Activated B cell treated with CpG ODN at 0.5 μM for 24 hours (primary cell): Measurements from ENCODE around the gene MRNIP. TPM values are rescaled to one million over a fixed set of nuclear protein-coding genes. Genes with fewer than 3 reads are reported as not detected.
A peak's percentile ranks its signal among the peaks of the same experiment; 100 is the strongest.

Experiments
- ATAC-seq: fragments of 200-7000 bp; cut with Tn5 transposase; one replicate; pipeline ENCODE4 v1.10.0; 2021; ENCODE audit warnings: low read depth, mild to moderate bottlenecking, moderate library complexity
- CTCF ChIA-PET: fragments of 350-600 bp; sonication (Branson Sonifier 250); formaldehyde crosslinking; loops from one replicate; lab custom pipeline; 2021; ENCODE audit warnings: antibody characterized with exemption; lab: Charles Lee
- POLR2A ChIA-PET: fragments of 350-600 bp; sonication (Branson Sonifier 250); formaldehyde crosslinking; loops from one replicate; lab custom pipeline; 2021; ENCODE audit warnings: antibody characterized with exemption; lab: Charles Lee
- DNase-seq: peaks from one replicate; pipeline ENCODE4 v3.0.0; 2022
- H3K27ac Mint-ChIP-seq: one replicate; pipeline ENCODE4 v1.8.0; 2020; ENCODE audit warnings: mixed read lengths
- H3K27me3 Mint-ChIP-seq: one replicate; pipeline ENCODE4 v1.8.0; 2021; ENCODE audit warnings: mixed read lengths
- H3K36me3 Mint-ChIP-seq: one replicate; pipeline ENCODE4 v1.8.0; 2021; ENCODE audit warnings: low read depth, mixed read lengths
- H3K4me1 Mint-ChIP-seq: one replicate; pipeline ENCODE4 v1.8.0; 2021; ENCODE audit warnings: mixed read lengths
- H3K4me3 Mint-ChIP-seq: one replicate; pipeline ENCODE4 v1.8.0; 2020; ENCODE audit warnings: mild to moderate bottlenecking, mixed read lengths
- H3K9me3 Mint-ChIP-seq: one replicate; pipeline ENCODE4 v1.8.0; 2020; ENCODE audit warnings: mixed read lengths
- CTCF ChIP-seq: fragments of 200-600 bp; IDR thresholded peaks from one replicate; pipeline ENCODE4 v1.8.0; 2022; ENCODE audit warnings: antibody characterized with exemption, mild to moderate bottlenecking
- intact Hi-C: fragments of 100-400 bp; cut with micrococcal nuclease; formaldehyde crosslinking; loops from one replicate; pipeline ENCODE4 v1.15.1; 2024
- total RNA-seq: library from RNA; stranded (reverse); gene quantifications from 2 replicates; pipeline ENCODE4 v1.2.3, GENCODE V29; 2022

MRNIP gene
- total RNA-seq, 1 donor from 2014 or later = 70.0 TPM

DNA sequence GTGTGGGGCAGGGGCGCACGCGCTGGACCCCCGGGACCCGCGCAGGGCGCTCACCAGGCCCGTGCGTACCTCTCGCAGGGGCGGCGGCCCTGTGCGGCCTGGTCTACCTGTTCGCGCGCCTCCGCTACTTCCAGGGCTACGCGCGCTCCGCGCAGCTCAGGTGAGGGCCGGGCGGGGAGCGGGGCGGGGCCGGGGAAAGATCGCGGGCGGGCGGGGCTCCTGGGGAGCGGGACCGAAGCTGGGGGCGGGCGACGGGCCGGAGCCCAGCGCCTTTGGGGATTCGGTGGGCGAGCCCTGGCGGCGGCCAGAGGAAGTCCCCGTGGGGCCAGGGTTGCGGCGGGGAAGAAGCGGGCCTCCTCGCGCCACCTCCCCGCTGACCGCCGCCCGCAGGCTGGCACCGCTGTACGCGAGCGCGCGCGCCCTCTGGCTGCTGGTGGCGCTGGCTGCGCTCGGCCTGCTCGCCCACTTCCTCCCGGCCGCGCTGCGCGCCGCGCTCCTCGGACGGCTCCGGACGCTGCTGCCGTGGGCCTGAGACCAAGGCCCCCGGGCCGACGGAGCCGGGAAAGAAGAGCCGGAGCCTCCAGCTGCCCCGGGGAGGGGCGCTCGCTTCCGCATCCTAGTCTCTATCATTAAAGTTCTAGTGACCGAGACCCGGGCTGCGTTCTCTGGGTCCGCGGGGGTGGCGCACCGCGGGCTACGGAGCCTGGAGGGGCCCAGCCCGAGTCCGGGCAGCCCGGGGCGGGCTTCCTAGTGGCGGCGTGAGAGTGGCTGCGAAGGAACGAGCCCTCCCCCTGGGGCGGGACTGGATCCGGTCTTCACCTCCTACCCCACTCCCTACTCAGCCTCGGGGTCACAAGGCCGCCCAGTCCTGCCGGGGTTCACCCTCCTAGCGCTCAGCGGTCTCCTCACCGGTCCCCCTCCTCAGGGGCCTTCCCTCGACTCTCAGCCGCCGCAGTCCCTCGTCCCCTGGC lies 62.5 kb downstream of the MRNIP start:
- ChIA-PET CTCF (interaction anchor here (1.1 to 1.4 kb wide), 4 partner anchors 19 to 52 kb away, joined by 3 to 9 read pairs (median 3); no protein-coding TSS in a partner anchor), POLR2A (interaction anchor here (0.5 to 3.3 kb wide), 9 partner anchors 8 to 818 kb away, joined by 3 to 16 read pairs (median 5); partner anchors contain the start of genes MAML1 and SQSTM1)
- intact Hi-C loops = loop anchor here (1.0 to 10.0 kb wide), 6 partner anchors 33 to 276 kb away; partner anchors contain the start of genes CANX, HNRNPH1, MAML1 and RNF130
- peak; percentile 78 for ATAC-seq
- peak overlapping the region; percentile 64 for H3K4me3 Mint-ChIP-seq
- peaks cover 29% of the 10 kb centered on the region for H3K4me1 Mint-ChIP-seq
- H3K27ac Mint-ChIP-seq = peak overlapping the region; percentile 7
- TF ChIP-seq CTCF = peak; percentile 32
- no peaks in the 10 kb centered on the region for H3K27me3 Mint-ChIP-seq
- peaks cover 23% of the 10 kb centered on the region for H3K36me3 Mint-ChIP-seq
- DNase-seq = peak; percentile 78
- no peaks in the 10 kb centered on the region for H3K9me3 Mint-ChIP-seq

DNA sequence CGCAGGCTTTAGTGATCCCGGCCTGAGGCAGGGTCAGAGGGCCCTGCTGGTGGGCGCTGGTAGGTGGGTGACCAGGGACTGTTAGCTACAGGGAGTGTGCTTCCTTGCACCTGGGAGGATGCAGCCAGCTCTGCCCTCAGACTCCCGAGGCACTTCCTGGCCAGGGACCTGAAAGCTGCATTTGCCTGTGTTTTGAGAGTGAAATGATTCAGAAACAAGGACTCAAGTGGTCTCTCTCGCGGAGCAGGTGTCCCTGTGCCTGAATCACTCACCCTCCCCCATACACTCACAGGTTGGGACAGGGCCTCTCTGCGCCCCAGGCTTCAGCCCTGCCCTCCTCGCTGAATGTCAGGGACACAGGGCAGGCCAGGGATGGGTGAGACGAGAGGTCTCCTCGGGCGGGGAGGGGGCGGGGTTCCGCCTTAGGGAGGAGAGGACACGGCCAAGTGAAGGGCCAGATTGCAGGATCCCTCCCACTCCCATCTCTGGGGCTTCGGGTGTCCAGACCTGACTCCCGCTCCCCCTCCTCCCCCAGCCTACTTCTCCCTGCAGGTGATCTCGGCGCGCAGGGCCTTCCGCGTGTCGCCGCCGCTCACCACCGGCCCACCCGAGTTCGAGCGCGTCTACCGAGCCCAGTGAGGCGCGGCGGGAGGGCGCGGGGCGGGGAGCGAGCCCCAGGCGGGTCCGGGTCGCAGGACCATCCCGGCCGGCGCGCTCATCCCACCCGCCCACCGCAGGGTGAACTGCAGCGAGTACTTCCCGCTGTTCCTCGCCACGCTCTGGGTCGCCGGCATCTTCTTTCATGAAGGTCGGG lies 63.4 kb downstream of the MRNIP start:
- POLR2A ChIA-PET = interaction anchor here (0.6 to 3.3 kb wide), 8 partner anchors 9 to 170 kb away, joined by 3 to 16 read pairs (median 4); partner anchors contain the start of genes MAML1 and SQSTM1
- Mint-ChIP-seq H3K27me3 (no peaks in the 10 kb centered on the region), H3K36me3 (peaks cover 23% of the 10 kb centered on the region), H3K27ac (peak overlapping the region; percentile 12), H3K9me3 (no peaks in the 10 kb centered on the region), H3K4me1 (peaks cover 29% of the 10 kb centered on the region), H3K4me3 (peak overlapping the region; percentile 64)
- ATAC-seq (no peak), DNase-seq (no peak)
- no peak for TF ChIP-seq CTCF
- CTCF ChIA-PET = interaction anchor here (1.4 kb wide), 1 partner anchor 33 kb away, joined by 9 read pairs; no protein-coding TSS in a partner anchor
- intact Hi-C loops = loop anchor here (5.0 to 10.0 kb wide), 3 partner anchors 118 to 277 kb away; partner anchors contain the start of genes HNRNPH1 and RNF130

DNA sequence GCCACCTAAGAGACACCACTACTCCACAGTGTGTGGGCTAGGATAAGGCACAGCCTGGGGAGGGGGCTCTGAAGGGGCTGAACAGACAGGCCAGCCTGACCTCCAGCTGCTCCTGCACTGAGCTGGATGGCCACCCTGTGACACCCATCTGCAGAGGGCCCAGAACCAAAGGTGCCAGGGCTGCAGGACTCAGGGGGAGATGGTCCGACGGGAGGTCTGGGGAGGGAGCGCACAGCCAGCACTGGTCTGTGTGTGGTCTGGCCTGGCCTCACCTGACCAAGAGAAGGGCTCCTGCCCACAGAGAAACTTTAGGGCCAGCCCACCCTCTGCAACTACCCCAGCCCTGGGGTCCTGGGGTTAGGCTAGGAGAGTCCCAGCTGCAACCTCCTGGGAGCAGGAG lies 64.0 kb downstream of the MRNIP start:
- peaks cover 29% of the 10 kb centered on the region for H3K4me1 Mint-ChIP-seq
- H3K4me3 Mint-ChIP-seq = peak overlapping the region; percentile 64
- intact Hi-C loops = loop anchor here (10.0 kb wide), 1 partner anchor 170 kb away; the partner anchor contains the start of gene HNRNPH1

DNA sequence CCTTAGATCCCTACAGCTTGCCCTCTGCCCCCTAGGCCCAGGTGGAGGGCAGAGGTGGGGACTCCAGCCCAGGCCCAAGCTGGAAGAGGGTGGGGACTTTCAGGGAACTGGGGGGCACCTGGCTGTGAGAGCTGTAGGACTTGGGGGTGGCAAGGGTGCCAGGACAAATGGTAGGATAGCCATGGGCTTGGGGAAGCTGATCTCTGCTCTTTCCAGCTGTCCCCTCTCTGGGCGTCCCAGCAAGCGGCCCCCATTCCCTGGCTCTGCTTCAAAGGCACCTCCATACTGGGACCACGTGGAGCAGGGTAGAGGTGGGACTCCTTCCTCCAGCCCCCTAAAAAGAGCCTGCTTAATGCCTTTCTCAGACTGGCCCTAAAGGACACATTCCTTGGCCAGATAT lies 64.4 kb downstream of the MRNIP start:
- ChIA-PET POLR2A (interaction anchor here (0.5 to 3.3 kb wide), 7 partner anchors 25 to 171 kb away, joined by 3 to 14 read pairs (median 3); partner anchors contain the start of genes CANX, HNRNPH1, MAML1 and SQSTM1), CTCF (interaction anchor here (1.2 kb wide), 1 partner anchor 31 kb away, joined by 11 read pairs; no protein-coding TSS in a partner anchor)
- no peak for DNase-seq
- H3K4me1 Mint-ChIP-seq = peaks cover 29% of the 10 kb centered on the region
- no peaks in the 10 kb centered on the region for H3K9me3 Mint-ChIP-seq
- no peak for ATAC-seq
- H3K4me3 Mint-ChIP-seq = peak overlapping the region; percentile 64
- no peak overlapping the region for H3K27ac Mint-ChIP-seq
- intact Hi-C loops = loop anchor here (10.0 kb wide), 1 partner anchor 169 kb away; the partner anchor contains the start of gene HNRNPH1
- peaks cover 15% of the 10 kb centered on the region for H3K36me3 Mint-ChIP-seq
- no peaks in the 10 kb centered on the region for H3K27me3 Mint-ChIP-seq
- no peak for TF ChIP-seq CTCF

More for the DNA sequence above, 64.0 kb downstream of the MRNIP start:
- peaks cover 19% of the 10 kb centered on the region for H3K36me3 Mint-ChIP-seq
- DNase-seq (no peak), ATAC-seq (no peak)
- H3K9me3 Mint-ChIP-seq = no peaks in the 10 kb centered on the region
- POLR2A ChIA-PET = interaction anchor here (0.5 to 3.3 kb wide), 6 partner anchors 25 to 123 kb away, joined by 3 to 14 read pairs (median 3); partner anchors contain the start of genes CANX, MAML1 and SQSTM1
- CTCF ChIA-PET = interaction anchor here (1.2 kb wide), 1 partner anchor 32 kb away, joined by 11 read pairs; no protein-coding TSS in a partner anchor
- H3K27me3 Mint-ChIP-seq = no peaks in the 10 kb centered on the region
- TF ChIP-seq CTCF = no peak
- peak overlapping the region; percentile 12 for H3K27ac Mint-ChIP-seq
